DND-41 (cell line): ENCODE data around the gene CADM2.

Experiments
- EZH2 ChIP-seq: IDR thresholded peaks from 3 replicates; pipeline ENCODE4 v1.6.1; 2012; ENCODE audit warnings: borderline replicate concordance, low read depth, mild to moderate bottlenecking, moderate library complexity, low read length, inconsistent platforms; ENCODE audit not compliant: severe bottlenecking
- TF ChIP-seq, protein P1 (sequence below): IDR thresholded peaks from 2 replicates; pipeline ENCODE4 v1.5.1; 2012; ENCODE audit warnings: borderline replicate concordance, low read length, moderate library complexity, mild to moderate bottlenecking; ENCODE audit not compliant: poor library complexity, severe bottlenecking; ENCODE audit errors: extremely low read depth

GRCh38 chr3:85474241-85474640, 515.5 kb downstream of the CADM2 start:
- TF ChIP-seq EZH2: no peak
- TF ChIP-seq, protein P1, sequence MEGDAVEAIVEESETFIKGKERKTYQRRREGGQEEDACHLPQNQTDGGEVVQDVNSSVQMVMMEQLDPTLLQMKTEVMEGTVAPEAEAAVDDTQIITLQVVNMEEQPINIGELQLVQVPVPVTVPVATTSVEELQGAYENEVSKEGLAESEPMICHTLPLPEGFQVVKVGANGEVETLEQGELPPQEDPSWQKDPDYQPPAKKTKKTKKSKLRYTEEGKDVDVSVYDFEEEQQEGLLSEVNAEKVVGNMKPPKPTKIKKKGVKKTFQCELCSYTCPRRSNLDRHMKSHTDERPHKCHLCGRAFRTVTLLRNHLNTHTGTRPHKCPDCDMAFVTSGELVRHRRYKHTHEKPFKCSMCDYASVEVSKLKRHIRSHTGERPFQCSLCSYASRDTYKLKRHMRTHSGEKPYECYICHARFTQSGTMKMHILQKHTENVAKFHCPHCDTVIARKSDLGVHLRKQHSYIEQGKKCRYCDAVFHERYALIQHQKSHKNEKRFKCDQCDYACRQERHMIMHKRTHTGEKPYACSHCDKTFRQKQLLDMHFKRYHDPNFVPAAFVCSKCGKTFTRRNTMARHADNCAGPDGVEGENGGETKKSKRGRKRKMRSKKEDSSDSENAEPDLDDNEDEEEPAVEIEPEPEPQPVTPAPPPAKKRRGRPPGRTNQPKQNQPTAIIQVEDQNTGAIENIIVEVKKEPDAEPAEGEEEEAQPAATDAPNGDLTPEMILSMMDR: no peak
